GM19193 (cell line): ENCODE results near the gene TMEM255A.

Experiments
- POLR2A ChIP-seq: IDR thresholded peaks from 4 replicates; pipeline ENCODE4 v1.6.1; 2011; ENCODE audit not compliant: insufficient read depth, insufficient read length; ENCODE audit errors: extremely low read depth

Gene TMEM255A

GRCh38 chrX:120310861-120311726 lies at the start of gene TMEM255A:
TSS of gene TMEM255A (minus strand) at chrX:120311461. CDS start at chrX:120311309, 152 bp downstream.
- TF ChIP-seq POLR2A, result no peak

GRCh38 chrX:120358737-120359456 lies 47.6 kb upstream of the TMEM255A start:
- no peak for TF ChIP-seq POLR2A

- no peak for TF ChIP-seq POLR2A
These were observed 45.9 kb upstream of the TMEM255A start for GRCh38 chrX:120357186-120357585.

GRCh38 chrX:120356084-120356483 lies 44.8 kb upstream of the TMEM255A start:
- TF ChIP-seq POLR2A, result no peak

GRCh38 chrX:120350450-120351138 lies 39.3 kb upstream of the TMEM255A start:
- TF ChIP-seq POLR2A, result no peak

GRCh38 chrX:120336899-120337298 lies 25.6 kb upstream of the TMEM255A start:
- no peak for TF ChIP-seq POLR2A

- TF ChIP-seq POLR2A, result no peak
These were observed 24.0 kb upstream of the TMEM255A start for GRCh38 chrX:120335289-120335688.

GRCh38 chrX:120334603-120335002 lies 23.3 kb upstream of the TMEM255A start:
- no peak for TF ChIP-seq POLR2A

- no peak for TF ChIP-seq POLR2A
These were observed 22.9 kb upstream of the TMEM255A start for GRCh38 chrX:120334151-120334550.

GRCh38 chrX:120332394-120332793 lies 21.1 kb upstream of the TMEM255A start:
- TF ChIP-seq POLR2A, result no peak

GRCh38 chrX:120331116-120331515 lies 19.9 kb upstream of the TMEM255A start:
- TF ChIP-seq POLR2A, result no peak

GRCh38 chrX:120321520-120322281 lies 10.4 kb upstream of the TMEM255A start:
- no peak for TF ChIP-seq POLR2A

GRCh38 chrX:120318411-120318810 lies 7.2 kb upstream of the TMEM255A start:
- TF ChIP-seq POLR2A, result no peak

- no peak for TF ChIP-seq POLR2A
These were observed 5.5 kb upstream of the TMEM255A start for GRCh38 chrX:120316587-120317283.
